Measurements from ENCODE around the gene KCNG2.

The KCNG2 gene

GRCh38 chr18:79784965-79785770 lies 12.6 kb upstream of the KCNG2 start:
- no peak for DNase-seq (ENCODE audit: low read depth in 2 of 2)

DNA sequence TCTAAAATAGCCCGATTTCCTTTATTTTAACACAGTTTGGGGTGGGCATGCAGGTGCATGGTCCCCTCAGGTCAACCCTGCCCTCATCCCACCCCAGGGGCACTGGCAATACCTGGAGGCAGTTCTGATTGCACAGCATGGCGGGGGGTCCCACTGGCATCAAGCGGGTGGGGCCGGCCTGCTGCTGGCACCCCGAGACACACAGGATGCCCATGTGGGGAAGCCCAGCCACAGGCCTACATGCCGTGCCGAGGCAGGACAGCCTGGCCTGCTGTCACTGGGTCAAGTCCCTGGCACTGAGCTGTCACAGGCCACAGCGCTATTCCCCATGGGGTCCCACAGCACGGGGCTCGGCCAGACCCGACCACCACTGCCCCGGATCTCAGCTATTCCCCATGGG lies 11.9 kb upstream of the KCNG2 start:
- DNase-seq (ENCODE audit: low read depth in 2 of 2) = no peak

DNA sequence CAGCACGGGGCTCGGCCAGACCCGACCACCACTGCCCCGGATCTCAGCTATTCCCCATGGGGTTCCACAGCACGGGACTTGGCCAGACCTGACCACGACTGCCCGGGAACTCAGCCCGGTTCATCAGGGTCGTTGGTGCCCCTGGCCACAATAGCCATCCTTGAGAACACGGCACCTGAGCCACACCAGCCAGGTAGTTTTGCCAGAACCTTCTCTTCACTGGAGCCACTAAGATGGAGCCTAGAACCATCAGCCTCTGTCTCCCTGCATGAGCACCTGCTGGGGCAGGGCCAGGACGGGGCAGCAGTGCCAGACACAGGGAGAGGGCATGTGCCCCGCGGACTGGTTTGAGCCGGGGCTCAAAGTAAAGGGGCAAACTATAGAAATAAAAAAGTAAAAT lies 11.4 kb upstream of the KCNG2 start:
- DNase-seq (ENCODE audit: low read depth in 2 of 2) = no peak

- DNase-seq (ENCODE audit: low read depth in 2 of 2) = peak; percentile 18 to 20
Observed at GRCh38 chr18:79786786-79787526, 10.8 kb upstream of the KCNG2 start.

- no peak for DNase-seq (ENCODE audit: low read depth in 2 of 2)
Observed at GRCh38 chr18:79787527-79787864, 10.2 kb upstream of the KCNG2 start.

DNA sequence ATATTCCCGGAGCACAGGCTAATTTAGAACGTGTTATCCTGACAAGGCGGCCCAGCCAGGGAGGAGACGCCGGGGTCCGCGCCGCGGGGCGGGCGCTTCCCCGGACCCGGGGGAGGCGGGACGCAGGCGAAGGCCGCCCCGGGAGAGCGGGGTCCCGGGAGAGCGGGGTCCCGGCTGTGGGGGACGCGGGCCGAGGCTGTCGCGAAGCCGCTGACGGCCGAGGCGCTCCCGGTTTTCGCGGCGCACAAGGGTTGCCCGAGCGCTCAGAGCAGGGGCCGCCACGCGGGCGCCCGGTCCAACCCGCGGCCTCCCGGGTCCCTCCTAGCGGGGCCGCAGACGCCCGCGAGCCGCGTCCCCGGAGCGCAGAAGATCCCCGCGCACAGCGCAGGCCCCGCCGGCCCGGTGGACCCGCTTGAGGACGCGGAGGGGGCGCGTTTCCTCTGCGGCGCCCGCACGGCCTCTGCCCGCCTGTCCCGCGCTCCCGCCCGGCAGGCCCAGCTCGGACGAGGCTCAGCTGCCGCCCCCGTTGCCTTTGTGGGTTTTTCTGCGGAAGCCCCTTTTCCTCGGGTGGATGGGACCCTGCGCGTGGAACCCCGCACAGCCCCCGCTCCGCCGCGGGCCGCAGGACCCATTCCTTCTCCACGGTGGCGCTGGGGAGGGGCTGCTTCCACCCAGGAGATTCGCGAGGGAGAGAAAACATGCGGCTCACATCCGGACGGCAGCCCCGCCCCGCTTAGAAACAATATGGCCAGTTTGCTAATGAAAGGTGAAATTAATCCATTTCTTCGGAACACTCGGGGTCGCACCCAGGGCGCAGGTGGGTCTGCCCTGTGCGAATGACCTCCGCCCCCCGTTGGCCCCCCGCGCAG lies 9.6 kb upstream of the KCNG2 start:
- no peak for DNase-seq (ENCODE audit: low read depth in 2 of 2)

GRCh38 chr18:79788734-79789085 lies 9.0 kb upstream of the KCNG2 start:
- DNase-seq (ENCODE audit: low read depth in 2 of 2) = no peak

GRCh38 chr18:79789091-79789891 lies 8.4 kb upstream of the KCNG2 start:
- DNase-seq (ENCODE audit: low read depth in 2 of 2) = no peak

- DNase-seq (ENCODE audit: low read depth in 2 of 2) = no peak
Observed at GRCh38 chr18:79789901-79790890, 7.5 kb upstream of the KCNG2 start.

DNA sequence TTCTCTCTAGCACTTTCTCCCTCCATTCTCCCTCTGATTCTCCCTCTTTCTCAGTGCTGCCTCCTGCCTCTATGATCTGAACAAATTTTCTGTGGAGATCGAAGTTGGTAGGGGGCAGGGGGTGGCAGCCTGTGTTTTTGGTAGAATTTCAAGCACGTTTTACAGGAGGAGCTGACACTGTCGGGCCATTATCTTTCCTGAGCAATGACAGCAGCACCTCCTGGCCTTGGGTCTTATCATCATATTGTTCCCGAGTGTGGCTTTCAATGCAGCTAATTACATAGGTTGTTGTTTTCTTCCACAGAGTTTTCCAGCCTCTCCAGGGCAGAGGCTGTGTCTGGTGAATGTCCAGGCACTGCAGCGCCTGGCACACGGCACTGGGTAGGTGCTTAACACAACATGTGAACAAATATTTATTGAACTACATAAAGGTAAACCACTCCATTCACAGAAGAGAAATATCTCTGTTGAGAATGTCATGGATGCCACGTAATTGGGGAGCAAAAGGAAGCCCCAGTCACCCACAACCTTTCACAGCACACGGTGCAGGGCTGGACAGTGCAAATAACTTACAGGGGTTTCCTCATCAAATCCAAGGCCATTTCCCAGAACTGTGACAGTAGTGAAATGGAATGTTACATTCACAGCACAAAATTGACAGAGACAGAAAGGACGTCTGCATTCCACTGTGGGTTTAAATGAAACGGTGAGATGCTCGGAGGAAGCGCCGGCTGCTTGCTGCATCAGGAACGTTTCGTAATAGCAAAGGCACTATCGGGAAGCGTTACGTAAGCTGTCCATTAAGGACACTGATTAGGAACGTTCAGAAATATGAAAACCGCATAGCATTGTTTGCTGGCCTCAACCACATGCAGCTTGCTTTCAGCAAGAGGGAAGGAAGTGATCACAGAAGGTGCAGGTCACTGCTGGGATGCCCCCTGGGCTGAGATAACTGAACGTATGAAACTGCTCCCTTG lies 6.5 kb upstream of the KCNG2 start:
- peak; percentile 91 to 92 for DNase-seq (ENCODE audit: low read depth in 2 of 2)

GRCh38 chr18:79792096-79792987 lies 5.4 kb upstream of the KCNG2 start:
- no peak for DNase-seq (ENCODE audit: low read depth in 2 of 2)

- DNase-seq (ENCODE audit: low read depth in 2 of 2) = no peak
Observed at GRCh38 chr18:79792988-79793355, 4.8 kb upstream of the KCNG2 start.

- DNase-seq (ENCODE audit: low read depth in 2 of 2) = no peak
Observed at GRCh38 chr18:79794846-79795245, 2.9 kb upstream of the KCNG2 start.

- no peak for DNase-seq (ENCODE audit: low read depth in 2 of 2)
Observed at GRCh38 chr18:79795446-79795845, 2.3 kb upstream of the KCNG2 start.

DNA sequence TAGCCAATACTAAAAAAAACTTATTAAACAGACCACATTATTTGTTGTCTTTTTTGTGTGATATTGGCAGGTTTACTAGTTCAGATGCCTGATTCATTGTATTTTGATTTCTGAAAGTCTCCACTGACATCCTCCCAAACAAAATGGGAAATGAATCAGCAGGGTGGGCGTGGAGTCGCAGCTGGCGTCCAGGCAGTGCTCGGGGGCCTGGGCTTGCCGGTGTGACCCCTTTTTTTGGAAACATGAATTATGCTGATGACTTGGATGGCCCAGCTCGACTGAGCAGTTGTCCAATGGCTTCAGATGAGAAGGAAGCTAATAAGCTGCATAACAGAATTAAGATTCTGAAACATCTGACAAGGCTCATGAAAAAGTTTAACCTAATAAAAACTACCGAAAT lies 1.7 kb upstream of the KCNG2 start:
- DNase-seq (ENCODE audit: low read depth in 2 of 2) = no peak

- DNase-seq (ENCODE audit: low read depth in 2 of 2) = no peak
Observed at GRCh38 chr18:79796531-79797405, 970 bp upstream of the KCNG2 start.

DNA sequence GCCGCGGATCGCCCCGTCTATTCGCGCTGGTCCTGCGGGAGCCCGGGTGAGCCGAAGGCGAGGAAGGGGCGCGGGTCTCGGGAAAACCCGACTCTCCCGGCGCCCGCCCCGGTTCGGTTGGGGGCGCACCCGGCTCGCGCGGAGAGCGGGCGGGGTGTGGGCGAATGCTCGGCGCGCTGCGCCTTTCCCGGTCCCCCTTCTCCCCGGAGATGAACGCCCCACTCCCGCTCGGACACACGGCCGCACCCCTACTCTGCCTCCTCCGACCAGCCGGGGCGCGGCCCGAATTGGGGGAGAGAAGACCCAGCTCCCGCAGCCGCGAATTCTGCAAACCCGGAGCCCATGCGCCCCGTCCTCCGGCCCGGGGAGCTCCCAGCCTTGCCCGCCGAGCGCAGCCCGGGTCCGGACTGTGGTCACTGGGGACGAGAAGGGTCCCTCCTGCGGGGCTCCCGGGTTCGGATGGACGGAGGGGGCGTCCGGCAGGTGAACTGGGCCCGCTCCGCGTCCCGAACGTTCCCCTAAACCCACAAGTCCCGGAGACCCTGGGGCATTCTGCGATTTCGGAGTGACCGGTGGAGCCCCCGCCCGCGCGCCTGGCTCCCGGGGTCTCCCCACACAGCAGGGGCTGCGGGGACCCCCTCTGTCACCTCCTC lies 734 bp downstream of the KCNG2 start:
- no peak for DNase-seq (ENCODE audit: low read depth in 2 of 2)

All from fibroblast of skin of left quadriceps (primary cell).